Fibroblast of skin of abdomen (primary cell): ENCODE results near the gene EXOSC10.
"Not testable (repeated sequence)": the region's sequence is repeated elsewhere in the genome, so short reads cannot be mapped to it uniquely, and the experiment has no call there.

Experiments used
- DNase-seq: peaks from one replicate; pipeline ENCODE4 v3.0.0-alpha.2; 2013

The EXOSC10 gene

GRCh38 chr1:11109047-11109760, 9.5 kb upstream of the EXOSC10 start:
- no peak for DNase-seq

GRCh38 chr1:11107599-11107998, 7.9 kb upstream of the EXOSC10 start:
- DNase-seq: no peak

- DNase-seq: no peak
Observed at GRCh38 chr1:11105586-11105985, 5.9 kb upstream of the EXOSC10 start.

GRCh38 chr1:11101347-11101746, 1.7 kb upstream of the EXOSC10 start:
- DNase-seq: no peak

GRCh38 chr1:11100806-11101205, 1.1 kb upstream of the EXOSC10 start:
- not testable (repeated sequence) for DNase-seq

- no peak for DNase-seq
Observed at GRCh38 chr1:11100149-11100493, 452 bp upstream of the EXOSC10 start.

GRCh38 chr1:11098931-11099309, 749 bp downstream of the EXOSC10 start:
- DNase-seq: no peak

- not testable (repeated sequence) for DNase-seq
Observed at GRCh38 chr1:11083784-11084183, 15.9 kb downstream of the EXOSC10 start.

GRCh38 chr1:11080931-11081330, 18.7 kb downstream of the EXOSC10 start:
- no peak for DNase-seq

GRCh38 chr1:11078631-11079030, 21.0 kb downstream of the EXOSC10 start:
- DNase-seq: peak; percentile 69

GRCh38 chr1:11073398-11073797, 26.3 kb downstream of the EXOSC10 start:
- DNase-seq: not testable (repeated sequence)

- DNase-seq: no peak
Observed at GRCh38 chr1:11072216-11072917, 27.3 kb downstream of the EXOSC10 start.

GRCh38 chr1:11071463-11072215, 28.0 kb downstream of the EXOSC10 start:
- DNase-seq: no peak

- DNase-seq: no peak
Observed at GRCh38 chr1:11070876-11071275, 28.8 kb downstream of the EXOSC10 start.

- DNase-seq: no peak
Observed at GRCh38 chr1:11068600-11069473, 30.8 kb downstream of the EXOSC10 start.

GRCh38 chr1:11067716-11068599, 31.7 kb downstream of the EXOSC10 start:
- no peak for DNase-seq

- DNase-seq: no peak
Observed at GRCh38 chr1:11065796-11066195, 33.9 kb downstream of the EXOSC10 start.

GRCh38 chr1:11064942-11065341, 34.7 kb downstream of the EXOSC10 start:
- no peak for DNase-seq

- not testable (repeated sequence) for DNase-seq
Observed at GRCh38 chr1:11063937-11064537, 35.6 kb downstream of the EXOSC10 start.

GRCh38 chr1:11062965-11063401, 36.7 kb downstream of the EXOSC10 start:
- peak; percentile 68 for DNase-seq
